Type B pancreatic cell (in vitro differentiated cells): ENCODE data around the gene PATL2. TPM values are rescaled to one million over a fixed set of nuclear protein-coding genes. Genes with fewer than 3 reads are reported as not detected.
A peak's percentile ranks its signal among the peaks of the same experiment; 100 is the strongest.
"Not testable (repeated sequence)": the region's sequence is repeated elsewhere in the genome, so short reads cannot be mapped to it uniquely, and the experiment has no call there.

Source experiments
- DNase-seq: peaks from one replicate; pipeline ENCODE4 v3.0.0; 2021; ENCODE audit warnings: mixed read lengths; ENCODE audit not compliant: unreplicated experiment; ENCODE audit errors: extremely low spot score
- H3K27ac Mint-ChIP-seq: 2 replicates; pipeline ENCODE4 v1.8.0; 2021; ENCODE audit warnings: mild to moderate bottlenecking, mixed read lengths
- H3K27me3 Mint-ChIP-seq: 2 replicates; pipeline ENCODE4 v1.8.0; 2021; ENCODE audit warnings: mixed read lengths
- H3K36me3 Mint-ChIP-seq: 2 replicates; pipeline ENCODE4 v1.8.0; 2021; ENCODE audit warnings: mixed read lengths
- H3K4me1 Mint-ChIP-seq: one replicate; pipeline ENCODE4 v1.8.0; 2021; ENCODE audit warnings: mixed read lengths; ENCODE audit not compliant: unreplicated experiment
- H3K4me3 Mint-ChIP-seq: 2 replicates; pipeline ENCODE4 v1.8.0; 2021; ENCODE audit warnings: mild to moderate bottlenecking, mixed read lengths
- H3K9me3 Mint-ChIP-seq: 2 replicates; pipeline ENCODE4 v1.8.0; 2021; ENCODE audit warnings: mixed read lengths
- total RNA-seq: library from RNA; stranded (reverse); gene quantifications from 2 replicates; pipeline ENCODE4 v1.2.1, GENCODE V29; 2021; ENCODE audit warnings: low replicate concordance
- TF ChIP-seq, protein P1 (sequence below): fragments of 200-600 bp; sonication (generic); conservative IDR thresholded peaks from 2 replicates; pipeline ENCODE4 v1.5.0; 2021; ENCODE audit warnings: antibody characterized with exemption, mild to moderate bottlenecking

The PATL2 gene
- total RNA-seq, 1 donor from 2014 or later = 1.2 TPM

GRCh38 chr15:44727485-44728231, 16.5 kb upstream of the PATL2 start:
- H3K4me1 Mint-ChIP-seq = no peaks in the 10 kb centered on the region
- TF ChIP-seq, protein P1, sequence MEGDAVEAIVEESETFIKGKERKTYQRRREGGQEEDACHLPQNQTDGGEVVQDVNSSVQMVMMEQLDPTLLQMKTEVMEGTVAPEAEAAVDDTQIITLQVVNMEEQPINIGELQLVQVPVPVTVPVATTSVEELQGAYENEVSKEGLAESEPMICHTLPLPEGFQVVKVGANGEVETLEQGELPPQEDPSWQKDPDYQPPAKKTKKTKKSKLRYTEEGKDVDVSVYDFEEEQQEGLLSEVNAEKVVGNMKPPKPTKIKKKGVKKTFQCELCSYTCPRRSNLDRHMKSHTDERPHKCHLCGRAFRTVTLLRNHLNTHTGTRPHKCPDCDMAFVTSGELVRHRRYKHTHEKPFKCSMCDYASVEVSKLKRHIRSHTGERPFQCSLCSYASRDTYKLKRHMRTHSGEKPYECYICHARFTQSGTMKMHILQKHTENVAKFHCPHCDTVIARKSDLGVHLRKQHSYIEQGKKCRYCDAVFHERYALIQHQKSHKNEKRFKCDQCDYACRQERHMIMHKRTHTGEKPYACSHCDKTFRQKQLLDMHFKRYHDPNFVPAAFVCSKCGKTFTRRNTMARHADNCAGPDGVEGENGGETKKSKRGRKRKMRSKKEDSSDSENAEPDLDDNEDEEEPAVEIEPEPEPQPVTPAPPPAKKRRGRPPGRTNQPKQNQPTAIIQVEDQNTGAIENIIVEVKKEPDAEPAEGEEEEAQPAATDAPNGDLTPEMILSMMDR = no peak
- peak overlapping the region; percentile 99 for H3K27ac Mint-ChIP-seq
- H3K27me3 Mint-ChIP-seq = no peaks in the 10 kb centered on the region
- H3K9me3 Mint-ChIP-seq = no peaks in the 10 kb centered on the region
- H3K36me3 Mint-ChIP-seq = peaks cover 8% of the 10 kb centered on the region
- peak overlapping the region; percentile 22 for H3K4me3 Mint-ChIP-seq
- DNase-seq = no peak

DNA sequence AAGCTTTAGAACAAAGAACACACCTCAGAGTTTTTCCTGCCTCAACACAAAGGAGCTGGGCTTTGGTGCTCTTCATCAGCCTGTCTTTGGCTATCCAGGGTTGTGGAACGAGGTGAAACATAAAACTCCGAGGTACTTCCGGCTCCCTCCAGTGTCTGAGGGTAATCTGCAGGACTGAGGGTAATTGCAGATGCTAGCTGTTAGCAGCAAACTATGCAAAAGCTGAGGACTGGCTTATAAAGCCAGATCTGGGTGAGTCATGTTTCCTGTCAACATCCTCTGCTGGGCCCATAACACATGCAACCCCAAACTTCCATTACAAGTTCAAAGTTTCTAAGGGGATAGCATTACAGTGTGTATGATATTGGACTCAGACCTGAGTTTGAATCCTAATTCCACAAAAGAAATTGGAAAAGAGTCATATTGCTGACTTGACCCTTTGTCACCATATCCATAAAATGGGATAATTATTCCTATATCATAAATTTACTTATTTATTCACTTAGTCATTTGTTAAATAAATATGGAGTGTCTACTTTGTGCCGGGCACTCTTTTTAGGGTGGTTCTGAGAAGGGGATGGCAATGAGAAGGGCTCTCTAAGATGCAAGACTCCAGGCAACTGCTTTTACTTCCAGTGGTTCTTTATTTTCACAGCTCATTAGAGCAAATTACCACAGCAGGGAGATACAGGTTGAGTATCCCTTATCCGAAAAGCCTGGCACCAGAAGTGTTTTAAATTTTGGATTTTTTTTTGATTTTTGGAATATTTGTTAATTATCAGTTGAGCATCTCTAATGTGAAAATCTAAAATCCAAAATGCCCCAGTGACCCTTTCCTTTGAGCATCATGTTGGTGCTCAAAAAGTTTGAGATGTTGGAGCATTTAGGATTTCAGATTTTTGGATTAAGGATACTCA, 15.7 kb upstream of the PATL2 start:
- no peak for DNase-seq
- Mint-ChIP-seq H3K36me3 (peaks cover 7% of the 10 kb centered on the region), H3K4me1 (no peaks in the 10 kb centered on the region), H3K9me3 (no peaks in the 10 kb centered on the region), H3K27me3 (no peaks in the 10 kb centered on the region), H3K4me3 (peak overlapping the region; percentile 22), H3K27ac (peak overlapping the region; percentile 99)
- TF ChIP-seq, protein P1 = no peak

- no peak for DNase-seq
- H3K27me3 Mint-ChIP-seq = no peaks in the 10 kb centered on the region
- no peaks in the 10 kb centered on the region for H3K9me3 Mint-ChIP-seq
- no peaks in the 10 kb centered on the region for H3K4me1 Mint-ChIP-seq
- peaks cover under 1% of the 10 kb centered on the region for H3K36me3 Mint-ChIP-seq
- TF ChIP-seq, protein P1 = no peak
- H3K4me3 Mint-ChIP-seq = no peak overlapping the region
- peak overlapping the region; percentile 65 for H3K27ac Mint-ChIP-seq
Measured at GRCh38 chr15:44726136-44726535, 15.0 kb upstream of the PATL2 start.

DNA sequence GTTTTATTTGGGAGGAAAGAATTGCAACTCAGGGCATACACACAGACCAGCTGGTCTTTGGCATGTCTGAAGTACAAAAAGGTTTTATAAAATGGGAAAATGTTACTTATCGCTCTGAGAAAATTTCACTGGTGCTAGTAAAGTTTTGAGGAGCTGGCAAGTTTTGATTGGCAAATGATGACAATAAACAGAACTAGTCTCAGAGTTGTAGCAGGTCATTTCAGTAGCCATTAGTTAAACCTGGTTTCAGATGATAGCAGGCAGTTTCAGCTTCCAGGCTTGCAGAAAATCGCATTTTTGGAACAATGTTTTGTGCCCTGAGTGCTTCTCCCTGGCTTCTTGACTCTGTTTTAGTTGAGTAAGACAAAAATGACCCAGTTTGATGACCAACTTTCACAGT, 10.9 kb upstream of the PATL2 start:
- Mint-ChIP-seq H3K4me3 (no peak overlapping the region), H3K4me1 (no peaks in the 10 kb centered on the region), H3K27me3 (no peaks in the 10 kb centered on the region), H3K36me3 (peaks cover 9% of the 10 kb centered on the region), H3K9me3 (no peaks in the 10 kb centered on the region), H3K27ac (no peak overlapping the region)
- DNase-seq = no peak
- TF ChIP-seq, protein P1 = no peak

DNA sequence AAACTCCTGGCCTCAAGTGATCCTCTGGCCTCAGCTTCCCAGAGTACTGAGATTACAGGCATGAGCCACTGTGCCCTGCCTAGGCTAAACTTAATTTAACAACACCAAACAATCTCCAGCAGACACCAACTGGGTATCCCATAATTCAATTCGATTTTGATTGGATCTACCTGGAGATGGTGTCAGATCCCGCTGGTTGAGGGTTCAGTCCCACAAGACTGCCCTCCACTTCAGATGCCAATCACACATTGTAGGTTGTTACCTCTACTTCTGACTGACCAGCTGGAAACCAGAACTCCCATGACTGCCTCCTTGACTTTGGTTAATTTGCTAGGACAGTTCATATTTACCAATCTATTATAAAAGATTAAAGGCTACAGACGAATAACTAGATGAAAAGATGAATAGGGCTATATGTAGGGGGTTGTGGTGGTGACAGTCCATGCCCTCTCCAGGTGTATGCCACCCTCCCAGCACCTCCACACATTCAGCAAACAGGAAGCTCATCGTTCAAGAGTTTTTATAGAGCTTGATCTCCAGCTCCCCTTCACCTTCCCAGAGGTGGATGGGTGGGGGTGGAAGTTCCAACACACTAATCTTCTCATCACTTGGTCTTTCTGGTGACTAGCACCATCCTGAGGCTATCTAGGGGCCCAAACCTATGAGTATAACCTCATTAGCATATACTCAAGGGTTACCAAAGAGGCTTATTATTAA, 9.5 kb upstream of the PATL2 start:
- Mint-ChIP-seq H3K27me3 (no peaks in the 10 kb centered on the region), H3K27ac (no peak overlapping the region), H3K4me3 (no peak overlapping the region), H3K4me1 (no peaks in the 10 kb centered on the region), H3K36me3 (peaks cover 14% of the 10 kb centered on the region), H3K9me3 (no peaks in the 10 kb centered on the region)
- DNase-seq = no peak
- TF ChIP-seq, protein P1 = no peak

DNA sequence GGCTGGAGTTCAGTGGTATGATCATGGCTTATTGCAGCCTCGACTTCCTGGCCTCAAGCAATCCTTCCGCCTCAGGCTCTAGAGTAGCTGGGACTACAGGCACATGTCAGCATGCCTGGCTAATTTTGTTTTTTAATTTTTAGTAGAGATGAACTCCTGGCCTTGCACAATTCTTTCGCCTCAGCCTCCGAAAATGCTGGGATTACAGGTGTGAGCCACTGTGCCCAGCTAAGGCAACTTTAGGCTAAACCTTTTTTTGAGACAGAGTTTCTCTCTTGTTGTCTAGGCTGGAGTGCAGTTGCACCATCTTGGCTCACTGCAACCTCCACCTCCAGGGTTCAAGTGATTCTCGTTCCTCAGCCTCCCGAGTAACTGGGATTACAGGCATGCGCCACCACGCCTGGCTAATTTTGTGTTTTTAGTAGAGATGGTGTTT, 8.9 kb upstream of the PATL2 start:
- H3K27ac Mint-ChIP-seq, H3K9me3 Mint-ChIP-seq, DNase-seq, H3K4me3 Mint-ChIP-seq, H3K27me3 Mint-ChIP-seq, H3K4me1 Mint-ChIP-seq: not testable (repeated sequence)
- H3K36me3 Mint-ChIP-seq = peaks cover 20% of the 10 kb centered on the region
